ENCODE data around the gene FYCO1.

FYCO1 gene

DNA sequence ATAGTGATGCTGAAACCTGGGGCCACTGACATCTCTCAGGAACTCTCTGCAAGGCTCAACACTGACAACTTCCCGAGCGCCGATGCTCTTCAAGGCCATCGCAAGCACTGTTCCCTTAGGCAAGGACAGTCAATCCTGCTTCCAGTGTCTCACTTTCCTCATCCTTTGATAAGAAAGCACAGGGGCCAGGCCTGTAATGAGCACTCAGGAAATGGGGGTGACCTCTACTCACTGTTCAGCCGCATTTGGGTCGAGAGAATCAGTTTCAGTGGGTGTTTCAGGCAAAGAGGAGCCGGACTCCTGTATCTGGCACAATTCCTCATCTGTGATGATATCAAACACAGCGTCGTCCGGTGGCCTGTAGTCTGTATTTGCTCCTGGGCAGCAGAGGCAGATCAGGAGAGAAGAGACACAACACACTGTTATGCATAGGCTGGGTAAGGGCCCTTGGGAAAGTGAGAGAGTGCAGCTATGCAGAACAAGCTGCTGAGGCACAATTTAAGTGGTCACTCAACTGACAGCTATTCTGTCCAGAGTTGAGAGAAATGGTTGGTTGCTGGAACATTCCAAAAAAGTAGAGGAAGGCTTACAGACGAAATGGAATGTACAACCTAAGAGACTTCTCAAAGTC lies 40.5 kb downstream of the FYCO1 start:
- no peak for DNase-seq (ENCODE audit: insufficient read length)
- FAIRE-seq, result no peak
- TF ChIP-seq POLR2AphosphoS5 (IDR thresholded peaks at IDR 0.05; ENCODE audit: low read depth, low read length) (no peak), POLR2A (IDR thresholded peaks at IDR 0.05; ENCODE audit: low read depth, low read length) (no peak), TAF1 (IDR thresholded peaks at IDR 0.05; ENCODE audit: borderline replicate concordance, low read depth, low read length) (no peak)

DNA sequence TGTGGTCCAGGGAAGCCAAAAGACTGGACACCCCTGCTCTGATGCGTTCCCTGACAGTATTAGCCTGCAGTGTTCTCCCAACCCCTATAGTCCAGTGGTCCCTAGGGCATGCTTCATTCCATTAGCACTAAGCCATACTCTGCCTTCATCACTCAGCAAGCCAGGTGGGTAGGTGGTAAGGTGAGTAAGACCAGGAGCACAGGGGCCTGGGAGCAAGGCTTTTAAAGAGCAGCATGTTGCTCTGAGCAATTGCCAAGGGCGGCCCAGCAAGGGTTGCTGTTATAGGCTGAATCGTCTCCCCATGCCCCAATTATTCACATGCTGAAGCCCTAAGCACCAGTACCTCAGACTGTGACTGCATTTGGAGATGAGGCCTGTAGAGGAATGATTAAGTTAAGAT lies 41.3 kb downstream of the FYCO1 start:
- FAIRE-seq (no peak), DNase-seq (ENCODE audit: insufficient read length) (no peak)
- TF ChIP-seq TAF1 (IDR thresholded peaks at IDR 0.05; ENCODE audit: borderline replicate concordance, low read depth, low read length) (no peak), POLR2A (IDR thresholded peaks at IDR 0.05; ENCODE audit: low read depth, low read length) (no peak), POLR2AphosphoS5 (IDR thresholded peaks at IDR 0.05; ENCODE audit: low read depth, low read length) (no peak)

DNA sequence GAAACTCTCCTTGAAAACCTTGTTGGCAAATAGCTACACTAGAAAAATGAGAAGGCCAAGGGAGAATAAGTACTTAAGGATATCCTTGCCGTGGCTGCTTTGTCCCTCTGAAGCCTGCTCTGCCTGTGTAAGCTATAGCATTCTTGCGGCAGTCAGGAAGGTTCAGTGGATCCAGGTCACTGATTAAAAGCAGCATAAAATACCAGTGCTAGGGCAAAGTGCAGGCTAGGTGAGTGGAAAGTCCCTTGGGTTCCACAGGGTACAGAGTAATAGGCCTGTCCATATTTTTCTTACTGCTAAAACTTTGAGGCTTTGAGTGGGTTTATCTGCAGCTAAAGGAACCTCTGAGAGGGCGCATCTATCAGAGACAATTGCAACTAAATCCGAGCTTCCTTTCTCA lies 42.1 kb downstream of the FYCO1 start:
- FAIRE-seq, result no peak
- TF ChIP-seq POLR2AphosphoS5 (IDR thresholded peaks at IDR 0.05; ENCODE audit: low read depth, low read length), result no peak
- no peak for TF ChIP-seq TAF1 (IDR thresholded peaks at IDR 0.05; ENCODE audit: borderline replicate concordance, low read depth, low read length)
- TF ChIP-seq POLR2A (IDR thresholded peaks at IDR 0.05; ENCODE audit: low read depth, low read length), result no peak
- DNase-seq (ENCODE audit: insufficient read length), result no peak

DNA sequence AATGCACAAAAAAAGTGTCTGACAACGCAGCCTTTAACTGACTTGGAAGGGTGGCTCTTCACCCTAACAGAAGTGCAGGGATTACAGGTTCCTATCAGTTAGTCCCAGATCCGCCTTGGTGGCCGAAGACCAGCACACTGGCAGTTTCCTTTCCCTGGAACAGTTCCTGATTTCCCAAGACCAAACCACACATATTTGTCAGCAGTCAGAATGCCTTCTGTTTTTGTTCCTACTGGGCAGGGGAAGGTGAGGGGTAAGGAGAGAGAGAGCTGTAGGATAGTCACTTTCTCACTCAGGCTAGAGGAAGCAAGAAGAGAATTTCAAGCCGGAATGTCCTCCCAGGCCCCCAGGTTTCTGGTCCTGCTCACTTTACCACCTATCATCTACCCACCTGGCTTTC lies 43.2 kb downstream of the FYCO1 start:
- FAIRE-seq, result no peak
- DNase-seq (ENCODE audit: insufficient read length), result no peak
- TF ChIP-seq POLR2AphosphoS5 (IDR thresholded peaks at IDR 0.05; ENCODE audit: low read depth, low read length), result no peak
- no peak for TF ChIP-seq POLR2A (IDR thresholded peaks at IDR 0.05; ENCODE audit: low read depth, low read length)
- no peak for TF ChIP-seq TAF1 (IDR thresholded peaks at IDR 0.05; ENCODE audit: borderline replicate concordance, low read depth, low read length)

DNA sequence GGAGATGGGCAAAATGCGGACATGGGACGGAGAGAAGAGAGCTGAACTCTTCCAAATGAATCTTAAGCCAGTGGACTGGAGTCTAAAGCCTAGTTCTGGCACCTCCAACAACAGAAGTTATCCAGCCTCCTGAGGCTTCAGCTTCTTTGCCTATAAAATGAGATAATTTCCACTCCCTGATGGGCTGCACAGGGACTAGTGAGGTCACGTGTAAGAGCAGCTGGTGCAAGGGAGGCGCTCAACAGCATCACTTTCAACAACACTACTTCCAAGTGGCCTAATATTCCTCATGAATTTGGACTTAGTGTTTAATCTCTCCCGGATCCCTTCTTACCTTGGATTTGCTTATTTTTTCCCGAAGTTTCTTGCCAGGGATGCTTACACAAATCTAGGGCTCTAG lies 43.7 kb downstream of the FYCO1 start:
- no peak for DNase-seq (ENCODE audit: insufficient read length)
- TF ChIP-seq POLR2AphosphoS5 (IDR thresholded peaks at IDR 0.05; ENCODE audit: low read depth, low read length) (no peak), POLR2A (IDR thresholded peaks at IDR 0.05; ENCODE audit: low read depth, low read length) (no peak), TAF1 (IDR thresholded peaks at IDR 0.05; ENCODE audit: borderline replicate concordance, low read depth, low read length) (no peak)
- FAIRE-seq, result no peak

DNA sequence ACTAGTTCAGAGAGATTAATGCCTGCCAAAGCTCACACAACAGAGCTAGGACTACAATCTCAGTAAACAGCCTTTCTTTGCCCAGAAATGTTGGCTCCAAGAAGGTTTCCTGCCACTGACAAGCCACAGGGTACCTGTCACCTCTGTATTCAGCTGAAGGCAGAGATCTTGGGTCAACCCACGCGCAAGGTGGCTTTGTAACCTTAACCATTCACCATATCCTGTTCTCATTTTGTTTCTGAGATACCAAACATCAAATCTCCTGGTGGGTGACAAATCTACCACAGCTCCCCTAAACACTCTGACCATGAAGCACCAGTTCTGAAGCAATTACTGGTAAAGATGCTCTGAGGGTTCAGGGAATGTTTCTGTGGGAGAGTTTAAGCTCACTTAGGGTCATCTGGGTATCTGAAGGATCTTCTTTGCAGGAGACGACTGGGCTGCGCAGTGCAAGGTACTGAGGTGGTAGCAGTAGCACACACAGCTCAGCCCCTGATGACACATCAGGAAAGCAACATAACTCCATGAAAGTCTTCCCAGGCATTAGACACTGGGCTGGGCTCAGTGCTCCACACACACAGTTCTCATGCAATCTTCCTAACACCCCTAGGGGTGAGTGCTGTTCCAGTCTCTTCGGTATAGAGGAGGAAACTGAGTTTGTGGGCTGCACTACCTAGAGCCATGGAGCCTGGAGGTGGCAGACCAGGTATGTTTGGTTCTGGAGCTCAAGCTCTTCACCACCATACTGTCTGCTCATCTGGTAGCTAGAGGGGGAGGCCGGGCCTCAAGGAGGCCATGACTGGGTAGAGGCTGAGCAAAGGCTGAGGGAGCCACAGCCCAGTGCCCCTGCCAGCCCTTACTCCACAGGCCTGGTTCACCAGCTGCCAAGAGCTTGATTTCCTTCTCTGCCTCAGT lies 44.7 kb downstream of the FYCO1 start:
- FAIRE-seq, result no peak
- DNase-seq (ENCODE audit: insufficient read length), result no peak
- TF ChIP-seq POLR2AphosphoS5 (IDR thresholded peaks at IDR 0.05; ENCODE audit: low read depth, low read length), result no peak
- no peak for TF ChIP-seq POLR2A (IDR thresholded peaks at IDR 0.05; ENCODE audit: low read depth, low read length)
- no peak for TF ChIP-seq TAF1 (IDR thresholded peaks at IDR 0.05; ENCODE audit: borderline replicate concordance, low read depth, low read length)

DNA sequence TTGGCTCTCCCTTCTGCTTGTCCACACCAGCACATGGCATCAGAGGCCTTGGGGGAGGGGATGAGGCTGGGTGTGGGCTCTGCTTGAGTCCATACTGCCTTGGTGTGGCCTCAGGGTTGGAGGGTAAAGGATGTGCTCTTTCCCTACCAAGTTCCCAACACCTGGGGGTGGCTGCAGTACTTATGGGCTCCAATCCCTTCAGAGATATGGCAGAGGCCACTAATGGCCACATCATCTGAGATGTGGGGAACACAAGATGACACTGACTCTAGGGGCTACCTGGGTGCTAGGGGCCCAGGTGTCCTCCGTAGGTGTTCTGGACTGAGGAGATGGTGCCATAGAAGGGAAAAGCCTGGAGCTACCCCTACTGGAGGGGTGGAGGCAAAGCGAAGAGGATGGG lies 45.5 kb downstream of the FYCO1 start:
- no peak for TF ChIP-seq POLR2A (IDR thresholded peaks at IDR 0.05; ENCODE audit: low read depth, low read length)
- TF ChIP-seq TAF1 (IDR thresholded peaks at IDR 0.05; ENCODE audit: borderline replicate concordance, low read depth, low read length), result no peak
- no peak for TF ChIP-seq POLR2AphosphoS5 (IDR thresholded peaks at IDR 0.05; ENCODE audit: low read depth, low read length)
- DNase-seq (ENCODE audit: insufficient read length) (no peak), FAIRE-seq (no peak)

DNA sequence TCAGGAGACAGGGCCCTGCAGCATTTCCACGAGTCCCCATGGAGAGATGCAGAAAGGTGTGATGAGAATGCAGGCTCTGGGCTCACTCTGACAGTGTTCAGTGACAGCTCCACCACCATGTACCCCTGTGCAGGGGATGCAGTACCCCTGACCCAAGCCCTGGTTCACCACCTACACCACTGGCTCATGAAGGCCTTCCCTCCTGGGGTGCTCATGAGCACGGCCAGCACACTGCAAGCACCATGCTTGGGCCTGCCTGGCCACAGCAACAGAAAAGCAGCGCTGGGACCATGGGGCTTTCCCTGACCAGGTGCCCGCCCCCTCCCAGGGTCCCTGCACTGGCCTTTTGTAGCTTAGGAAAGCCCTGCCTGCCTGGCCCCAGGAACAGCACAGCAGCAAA lies 46.2 kb downstream of the FYCO1 start:
- TF ChIP-seq POLR2A (IDR thresholded peaks at IDR 0.05; ENCODE audit: low read depth, low read length) (no peak), POLR2AphosphoS5 (IDR thresholded peaks at IDR 0.05; ENCODE audit: low read depth, low read length) (no peak), TAF1 (IDR thresholded peaks at IDR 0.05; ENCODE audit: borderline replicate concordance, low read depth, low read length) (no peak)
- FAIRE-seq, result no peak

DNA sequence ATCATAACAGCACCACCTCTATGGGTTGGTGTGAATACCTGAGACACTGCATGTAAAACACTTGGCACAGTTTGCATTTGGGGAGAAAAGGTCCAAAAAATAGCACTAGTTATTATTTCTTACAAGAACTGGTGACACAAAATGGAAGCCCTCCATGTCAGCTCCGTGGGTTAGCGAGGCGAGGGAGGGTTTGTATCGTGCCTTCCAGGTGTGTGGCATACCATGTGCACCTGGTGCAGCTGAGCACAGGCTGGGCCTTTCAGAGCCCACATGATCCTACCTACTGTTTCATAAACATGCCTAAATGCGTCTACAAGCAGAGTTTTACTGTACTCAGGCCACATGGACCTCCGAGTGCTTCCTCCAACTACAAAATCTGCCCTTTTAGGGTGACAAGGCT lies 46.7 kb downstream of the FYCO1 start:
- DNase-seq (ENCODE audit: insufficient read length), result no peak
- no peak for TF ChIP-seq POLR2AphosphoS5 (IDR thresholded peaks at IDR 0.05; ENCODE audit: low read depth, low read length)
- TF ChIP-seq POLR2A (IDR thresholded peaks at IDR 0.05; ENCODE audit: low read depth, low read length), result no peak
- TF ChIP-seq TAF1 (IDR thresholded peaks at IDR 0.05; ENCODE audit: borderline replicate concordance, low read depth, low read length), result no peak
- FAIRE-seq, result no peak

More for the DNA sequence above, 46.2 kb downstream of the FYCO1 start:
- no peak for DNase-seq (ENCODE audit: insufficient read length)

DNA sequence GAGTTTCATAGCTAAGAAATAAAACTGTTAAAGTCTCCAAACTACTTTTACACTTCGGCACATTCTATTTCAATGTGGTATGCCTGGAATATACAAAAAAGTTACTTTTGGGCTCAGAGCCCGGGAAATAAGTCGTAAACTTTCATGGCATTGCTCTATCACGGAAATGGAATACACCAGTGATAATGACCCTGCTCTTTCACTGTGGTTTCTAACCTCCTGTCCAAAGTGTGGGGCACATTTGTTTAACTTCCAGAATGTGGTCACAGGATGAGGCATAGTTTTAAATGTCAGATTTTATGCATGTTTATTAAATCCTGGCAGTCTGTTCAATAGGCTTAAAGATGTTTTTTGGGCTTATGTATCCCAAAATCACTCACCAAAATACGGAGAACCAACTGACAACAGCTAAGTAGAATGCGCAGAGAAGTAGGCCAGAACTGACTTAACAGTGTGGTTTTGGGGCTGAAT lies 47.3 kb downstream of the FYCO1 start:
- TF ChIP-seq POLR2AphosphoS5 (IDR thresholded peaks at IDR 0.05; ENCODE audit: low read depth, low read length) (no peak), TAF1 (IDR thresholded peaks at IDR 0.05; ENCODE audit: borderline replicate concordance, low read depth, low read length) (no peak), POLR2A (IDR thresholded peaks at IDR 0.05; ENCODE audit: low read depth, low read length) (no peak)
- FAIRE-seq, result no peak
- no peak for DNase-seq (ENCODE audit: insufficient read length)

DNA sequence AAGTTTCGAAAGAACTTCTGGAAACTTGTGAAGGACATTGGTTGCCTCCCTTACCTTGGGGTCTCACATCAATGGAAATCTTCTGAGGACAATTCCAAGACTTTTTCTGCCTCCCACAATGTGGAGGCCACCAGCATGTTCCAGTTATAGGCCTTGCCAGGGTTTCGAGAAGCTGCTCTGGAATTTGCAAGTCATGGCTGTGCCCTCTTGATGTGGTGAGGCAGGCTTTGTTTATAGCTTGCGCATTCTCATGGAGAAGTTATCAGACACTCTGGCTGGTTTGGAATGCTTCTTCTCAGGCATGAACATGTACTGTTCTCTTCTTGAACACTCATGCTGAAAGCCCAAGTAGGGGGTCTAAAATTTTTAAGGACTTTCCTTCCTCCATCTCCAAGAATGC lies 48.3 kb downstream of the FYCO1 start:
- no peak for TF ChIP-seq POLR2AphosphoS5 (IDR thresholded peaks at IDR 0.05; ENCODE audit: low read depth, low read length)
- TF ChIP-seq POLR2A (IDR thresholded peaks at IDR 0.05; ENCODE audit: low read depth, low read length), result no peak
- TF ChIP-seq TAF1 (IDR thresholded peaks at IDR 0.05; ENCODE audit: borderline replicate concordance, low read depth, low read length), result no peak
- FAIRE-seq, result no peak

DNA sequence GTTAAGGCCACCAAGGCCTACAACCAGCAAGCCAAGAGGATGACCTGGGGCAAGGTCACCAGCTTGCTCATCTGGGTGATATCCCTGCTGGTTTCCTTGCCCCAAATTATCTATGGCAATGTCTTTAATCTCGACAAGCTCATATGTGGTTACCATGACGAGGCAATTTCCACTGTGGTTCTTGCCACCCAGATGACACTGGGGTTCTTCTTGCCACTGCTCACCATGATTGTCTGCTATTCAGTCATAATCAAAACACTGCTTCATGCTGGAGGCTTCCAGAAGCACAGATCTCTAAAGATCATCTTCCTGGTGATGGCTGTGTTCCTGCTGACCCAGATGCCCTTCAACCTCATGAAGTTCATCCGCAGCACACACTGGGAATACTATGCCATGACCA lies 48.7 kb downstream of the FYCO1 start:
- TF ChIP-seq POLR2AphosphoS5 (IDR thresholded peaks at IDR 0.05; ENCODE audit: low read depth, low read length) (no peak), TAF1 (IDR thresholded peaks at IDR 0.05; ENCODE audit: borderline replicate concordance, low read depth, low read length) (no peak), POLR2A (IDR thresholded peaks at IDR 0.05; ENCODE audit: low read depth, low read length) (no peak)
- DNase-seq (ENCODE audit: insufficient read length) (no peak), FAIRE-seq (no peak)

More for the DNA sequence above, 48.3 kb downstream of the FYCO1 start:
- no peak for DNase-seq (ENCODE audit: insufficient read length)

Data from GM12892 (cell line).